ENCODE data around the gene ATP5PD.
"Not testable (repeated sequence)": the region's sequence is repeated elsewhere in the genome, so short reads cannot be mapped to it uniquely, and the experiment has no call there.

ATP5PD gene

DNA sequence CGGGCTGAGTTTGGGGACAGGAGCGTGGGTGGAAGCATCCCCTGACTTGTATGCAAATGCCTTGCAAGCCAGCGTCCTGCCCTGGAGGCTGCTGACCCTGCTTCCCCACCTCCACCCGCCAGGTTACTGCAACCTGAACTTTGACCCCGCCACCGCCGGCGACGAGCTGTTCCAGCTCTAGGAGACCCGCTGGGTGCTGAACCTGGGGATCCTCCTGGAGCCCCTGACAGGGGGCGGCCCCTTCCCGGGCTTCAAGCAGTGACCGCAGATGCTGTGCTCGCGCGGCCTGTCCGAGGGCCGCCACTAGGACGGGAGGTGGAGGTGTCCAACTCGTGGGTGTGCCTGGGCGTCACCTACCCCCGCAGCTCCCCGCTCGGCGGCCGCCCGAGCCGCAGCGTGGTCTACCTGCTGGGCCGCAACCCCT lies 30.3 kb upstream of the ATP5PD start:
- no peak for DNase-seq

DNA sequence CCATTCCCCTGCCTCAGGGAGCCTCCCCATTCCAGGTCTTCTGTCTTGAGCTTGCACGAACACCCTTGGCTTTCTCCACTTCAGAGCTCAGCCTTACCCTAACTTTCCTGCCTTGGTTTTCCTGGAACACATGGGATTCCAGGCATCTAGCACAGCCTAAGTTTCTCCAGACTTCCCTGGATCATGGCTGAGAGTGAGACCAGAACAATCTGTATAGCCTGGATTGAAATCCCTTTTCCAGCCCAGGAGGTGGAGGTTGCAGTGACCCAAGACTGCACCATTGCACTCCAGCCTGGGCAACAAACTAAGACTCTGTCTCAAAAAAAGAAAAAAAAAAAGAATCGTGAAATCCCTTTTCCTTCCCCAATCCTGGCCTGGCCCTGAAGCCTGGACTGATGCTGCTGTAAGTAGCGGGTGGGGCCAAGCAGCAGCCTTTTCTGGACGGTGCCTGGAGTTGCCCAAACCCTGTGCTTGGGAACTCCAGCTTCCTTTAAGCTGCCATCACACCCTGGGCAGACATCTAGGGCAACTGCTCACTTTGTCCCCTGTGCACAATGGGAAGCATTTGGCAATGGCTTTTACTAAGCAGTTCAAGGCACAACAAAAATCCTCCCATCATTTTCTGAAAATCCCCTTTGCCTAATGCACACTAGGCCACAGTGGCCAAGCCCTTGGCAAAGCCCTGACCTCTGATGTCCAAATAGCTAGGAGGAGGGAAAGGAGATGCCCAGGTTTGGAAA lies 29.0 kb upstream of the ATP5PD start:
- DNase-seq: no peak

DNA sequence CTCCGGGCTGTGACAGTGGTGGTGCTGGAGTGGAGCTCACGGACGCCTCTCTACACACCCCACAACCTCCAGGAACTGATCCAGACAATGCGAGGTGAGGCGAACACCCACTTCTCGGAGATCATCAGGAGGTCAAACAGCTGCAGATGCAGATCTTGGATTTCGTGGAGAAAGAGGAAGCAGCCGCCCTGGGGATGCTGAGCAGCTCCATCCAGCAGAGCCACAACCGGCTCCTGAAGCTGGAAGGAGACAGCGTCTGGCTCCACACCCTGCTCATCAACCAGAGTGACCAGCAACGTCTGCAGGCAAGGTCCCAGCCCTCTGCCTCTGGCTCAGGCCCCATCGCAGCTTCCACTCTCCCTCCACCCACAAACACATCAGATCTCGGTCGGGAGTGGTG lies 27.8 kb upstream of the ATP5PD start:
- no peak for DNase-seq

DNA sequence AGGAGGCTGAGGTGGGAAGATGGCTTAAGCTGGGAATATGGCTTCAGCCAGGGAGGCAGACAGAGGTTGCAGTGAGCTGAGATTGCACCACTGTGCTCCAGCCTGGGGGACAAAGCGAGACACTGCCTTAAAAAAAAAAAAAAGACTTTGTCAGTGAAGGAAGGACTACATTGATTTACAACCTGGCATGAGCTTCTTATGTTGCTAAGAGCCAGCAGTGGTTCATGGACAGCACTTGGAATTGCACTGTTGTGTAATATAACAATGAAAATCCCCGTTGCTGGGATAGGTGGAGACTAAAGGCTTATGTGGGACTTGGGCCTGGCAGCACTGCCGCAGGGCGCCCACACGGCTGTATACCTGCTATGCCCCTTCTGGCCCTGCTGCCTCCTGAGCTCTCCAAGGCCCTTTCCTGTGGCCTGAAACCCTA lies 26.9 kb upstream of the ATP5PD start:
- no peak for DNase-seq

DNA sequence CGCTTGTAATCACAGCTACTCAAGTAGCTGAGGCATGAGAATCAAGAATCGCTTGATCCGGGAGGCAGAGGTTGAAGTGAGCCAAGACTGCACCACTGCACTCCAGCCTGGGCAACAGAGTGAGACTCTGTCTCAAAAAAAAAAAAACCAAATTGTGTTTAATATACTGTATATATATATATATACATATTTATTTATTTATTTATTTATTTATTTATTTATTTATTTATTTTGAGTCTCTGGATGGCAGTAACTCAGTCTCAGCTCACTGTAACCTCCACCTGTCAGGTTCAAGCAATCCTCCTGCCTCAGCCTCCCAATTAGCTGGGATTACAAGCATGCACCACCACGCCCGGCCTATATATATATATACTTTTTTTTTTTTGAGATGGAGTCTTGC lies 26.1 kb upstream of the ATP5PD start:
- DNase-seq: not testable (repeated sequence)

DNA sequence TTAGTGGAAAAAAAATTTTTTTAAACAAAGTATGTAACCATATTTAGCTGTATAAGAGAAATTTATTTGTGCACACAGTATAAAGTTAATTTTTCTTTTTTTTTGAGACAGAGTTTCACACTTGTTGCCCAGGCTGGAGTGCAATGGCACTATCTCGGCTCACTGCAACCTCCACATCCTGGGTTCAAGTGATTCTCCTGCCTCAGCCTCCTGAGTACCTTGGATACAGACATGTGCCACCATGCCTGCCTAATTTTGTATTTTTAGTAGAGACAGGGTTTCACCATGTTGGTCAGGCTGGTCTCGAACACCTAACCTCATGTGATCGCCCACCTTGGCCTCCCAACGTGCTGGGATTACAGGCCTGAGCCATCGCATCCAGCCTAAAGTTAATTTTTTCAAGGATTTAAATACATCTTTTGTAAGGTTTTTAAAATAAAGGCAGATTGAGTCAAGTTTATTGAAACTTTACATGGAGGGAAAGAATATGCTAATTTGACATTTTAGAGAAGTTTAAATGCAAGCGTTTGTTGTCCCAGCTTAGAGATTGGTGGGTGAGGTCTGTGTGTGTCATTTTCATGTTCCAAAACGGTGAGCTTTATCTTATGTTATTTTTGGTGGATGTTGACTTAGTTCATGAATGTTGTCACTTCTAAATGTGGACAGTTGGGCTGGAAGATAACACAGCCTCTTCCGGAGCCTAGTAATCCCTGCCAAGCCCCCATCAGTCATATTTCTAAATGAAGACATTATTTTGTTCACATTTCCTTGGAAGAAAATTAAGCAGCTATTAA lies 24.9 kb upstream of the ATP5PD start:
- not testable (repeated sequence) for DNase-seq

DNA sequence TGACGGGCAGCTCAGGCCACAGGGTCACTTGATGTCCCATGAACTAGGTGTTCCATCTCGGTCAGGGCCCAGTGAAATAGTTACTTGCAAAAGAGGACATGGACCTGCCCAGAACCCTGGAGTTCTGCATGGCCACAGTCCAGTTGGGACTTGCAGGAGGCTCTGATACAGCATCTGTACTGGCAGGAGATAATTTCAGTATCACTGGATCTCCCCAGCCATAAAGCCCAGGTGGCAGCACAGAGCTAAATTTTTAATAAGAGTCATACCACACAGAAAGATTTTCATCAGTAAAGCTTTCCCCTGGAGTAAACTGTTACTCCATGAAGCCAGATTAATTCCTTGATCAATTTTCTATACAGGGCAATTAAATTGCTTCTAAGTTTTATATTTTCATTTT lies 23.0 kb upstream of the ATP5PD start:
- DNase-seq: no peak

DNA sequence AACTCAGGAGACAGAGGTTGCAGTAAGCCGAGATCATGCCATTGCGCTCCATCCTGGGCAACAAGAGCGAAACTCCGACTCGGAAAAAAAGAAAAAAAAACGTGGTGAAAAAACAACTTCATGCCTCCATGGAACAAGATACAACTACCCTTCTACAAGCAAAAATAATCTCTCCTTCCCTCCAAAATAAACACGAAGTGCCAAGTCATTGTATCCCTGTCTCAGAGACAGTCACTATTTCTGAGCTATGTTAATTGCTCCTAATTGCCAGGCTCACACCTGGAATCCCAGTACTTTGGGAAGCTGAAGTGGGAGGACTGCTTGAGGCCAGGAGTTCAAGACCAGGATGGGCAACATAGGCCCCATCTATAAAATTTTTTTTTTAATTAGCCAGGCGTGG lies 22.0 kb upstream of the ATP5PD start:
- DNase-seq: no peak

DNA sequence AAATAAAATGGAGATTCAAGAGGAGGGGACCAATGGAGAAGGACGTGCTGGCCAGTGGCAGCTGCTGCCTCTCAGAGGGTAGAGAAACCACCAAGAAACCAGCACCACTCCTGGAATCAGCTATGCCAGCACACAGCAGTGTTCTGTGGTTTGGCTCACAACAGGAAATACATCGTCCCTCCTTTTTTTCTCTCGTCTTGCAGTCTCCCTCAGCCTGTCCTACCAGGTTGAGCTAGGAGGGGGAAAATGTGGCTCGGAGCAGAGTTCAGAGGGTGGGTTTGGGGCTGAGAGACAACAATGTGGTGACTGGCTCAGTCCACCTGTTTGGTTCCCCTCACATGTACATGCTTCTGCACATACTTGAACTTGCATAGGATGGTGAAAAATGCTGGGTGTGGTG lies 21.1 kb upstream of the ATP5PD start:
- no peak for DNase-seq

DNA sequence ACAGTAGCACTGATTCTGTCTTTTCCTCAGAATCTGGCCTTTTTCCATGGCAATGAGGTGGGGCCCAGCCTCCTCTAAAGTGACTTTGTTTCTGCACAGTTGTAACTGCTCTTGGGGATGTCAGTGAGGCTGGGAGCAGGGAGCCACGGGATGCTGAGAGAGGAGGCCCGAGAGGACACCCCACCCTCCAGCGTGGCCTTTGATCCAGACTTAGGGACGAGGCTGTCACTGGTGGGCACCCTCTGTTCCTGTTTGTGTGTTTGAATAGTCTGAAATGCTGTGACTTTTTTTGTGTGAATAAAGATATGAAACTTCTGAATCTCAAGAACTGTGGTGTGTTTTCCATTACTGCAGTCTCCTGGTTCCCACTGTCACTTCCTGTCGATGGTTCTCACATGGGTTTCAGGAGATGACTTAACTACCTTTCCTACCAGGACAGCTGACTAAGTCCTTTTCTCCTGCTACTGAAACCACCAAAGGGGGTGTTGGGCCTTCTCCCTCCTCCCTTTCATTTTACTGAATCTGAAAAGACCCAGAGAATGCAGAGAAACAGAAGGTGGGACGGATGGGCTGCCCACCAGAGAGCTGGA lies 18.9 kb upstream of the ATP5PD start:
- DNase-seq: no peak

DNA sequence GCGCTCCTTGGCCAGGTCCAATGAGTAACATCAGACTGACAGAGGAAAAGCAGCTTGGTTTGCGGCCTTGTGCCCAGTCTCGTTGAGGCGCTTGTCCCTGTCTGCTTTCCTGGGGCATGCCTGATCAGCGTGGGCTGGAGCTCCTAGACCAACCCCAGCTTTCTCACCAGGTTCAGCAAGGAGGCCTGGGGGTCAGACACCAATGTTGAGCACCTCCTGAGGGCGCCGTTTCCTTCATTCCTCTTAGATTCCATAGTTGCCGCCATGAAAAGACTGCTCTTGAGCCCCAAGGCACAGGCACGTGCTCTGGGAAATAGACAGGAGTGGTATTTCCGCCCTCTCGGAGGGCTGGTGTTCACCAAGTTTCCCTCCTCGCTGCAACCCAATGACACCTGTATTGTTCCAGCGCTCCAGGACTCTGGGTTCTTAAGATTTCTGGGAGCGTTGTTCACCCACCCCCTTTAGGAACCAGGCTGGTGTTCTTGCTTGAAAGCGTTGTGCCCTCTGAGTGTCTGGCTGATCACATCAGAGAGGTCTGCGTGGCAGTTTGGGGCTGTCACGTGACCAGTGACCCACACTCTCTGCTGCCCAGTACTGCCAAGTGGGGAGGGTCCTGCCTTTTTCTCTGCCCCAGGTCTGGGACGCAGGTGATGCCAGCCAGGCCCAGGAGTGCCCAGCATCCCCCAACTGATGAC lies 18.2 kb upstream of the ATP5PD start:
- DNase-seq: no peak

DNA sequence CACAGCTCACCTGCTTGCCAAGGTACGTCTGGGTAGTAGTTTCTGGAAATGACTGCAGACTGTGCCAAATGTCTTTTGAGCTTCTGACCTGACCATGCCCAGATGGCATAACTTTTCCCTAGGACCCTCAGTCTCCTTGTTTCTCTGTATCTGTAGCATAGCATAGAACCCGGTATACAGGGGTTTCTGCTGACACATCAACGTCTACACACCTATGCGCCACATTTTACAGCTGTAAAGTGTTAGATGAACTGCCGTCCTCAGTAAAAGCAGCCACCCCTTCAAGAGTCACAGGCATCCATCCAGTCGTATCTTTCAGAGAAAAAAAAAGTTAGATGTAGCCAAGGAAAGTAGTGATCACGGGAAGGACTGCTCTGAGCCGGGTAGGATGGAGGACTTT lies 17.7 kb upstream of the ATP5PD start:
- no peak for DNase-seq

DNA sequence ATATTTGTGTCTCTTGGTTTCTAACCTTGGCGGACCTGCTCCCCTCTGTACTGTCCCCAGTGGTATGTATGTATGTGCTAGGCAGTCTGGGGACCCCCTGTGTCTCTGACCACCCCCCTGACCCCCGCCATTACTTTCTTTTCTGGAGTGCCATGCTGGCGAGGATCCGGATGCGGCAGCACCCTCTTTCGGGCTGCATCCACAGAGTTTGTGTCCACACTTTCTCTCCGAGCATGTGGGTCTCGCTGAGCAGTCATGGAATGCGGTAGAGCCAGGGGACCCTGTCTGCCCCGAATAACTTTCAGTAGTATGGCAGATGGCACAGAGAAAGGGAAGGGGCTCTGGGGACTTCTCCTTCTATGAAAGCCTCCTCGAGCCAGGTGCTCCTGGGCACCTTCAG lies 17.3 kb upstream of the ATP5PD start:
- no peak for DNase-seq

DNA sequence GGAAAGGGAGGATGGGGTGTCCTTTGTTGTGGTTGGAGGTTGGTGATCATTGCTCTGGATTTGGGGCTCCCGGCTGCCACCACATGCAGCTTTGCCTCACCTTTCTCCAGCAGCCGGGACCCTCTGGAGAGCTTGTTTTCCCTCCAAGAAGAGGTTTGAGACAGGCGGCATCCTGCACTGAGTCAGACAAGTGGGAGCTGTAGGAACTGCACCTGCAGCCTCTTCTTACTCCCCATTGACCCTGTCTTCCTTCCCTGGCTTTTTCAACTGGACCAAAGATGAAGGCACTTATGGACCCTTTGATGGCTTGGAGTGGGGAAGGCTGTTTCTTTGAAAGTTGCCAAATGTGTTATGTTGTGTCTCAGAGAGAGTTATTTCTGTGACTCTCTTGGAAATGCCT lies 16.9 kb upstream of the ATP5PD start:
- no peak for DNase-seq

DNA sequence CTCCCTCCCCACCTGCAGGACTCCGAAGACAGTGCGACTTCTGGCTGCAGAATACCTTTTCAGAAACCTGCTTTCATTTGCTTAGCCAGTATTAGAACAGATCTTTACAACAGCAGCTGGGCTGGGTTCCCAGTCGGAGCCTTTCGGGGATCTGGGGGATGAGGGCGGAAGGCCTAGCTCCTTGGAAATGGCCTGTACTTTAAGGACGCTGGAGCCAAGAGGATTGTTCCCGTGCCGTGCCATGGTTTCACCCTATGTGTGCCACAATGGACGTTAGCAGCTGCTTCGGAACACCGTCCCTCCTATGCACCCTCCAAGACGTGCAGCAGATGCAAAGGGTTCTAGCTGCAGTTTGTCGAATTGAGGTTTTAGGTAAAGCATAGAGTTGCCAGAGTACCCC lies 16.4 kb upstream of the ATP5PD start:
- no peak for DNase-seq

DNA sequence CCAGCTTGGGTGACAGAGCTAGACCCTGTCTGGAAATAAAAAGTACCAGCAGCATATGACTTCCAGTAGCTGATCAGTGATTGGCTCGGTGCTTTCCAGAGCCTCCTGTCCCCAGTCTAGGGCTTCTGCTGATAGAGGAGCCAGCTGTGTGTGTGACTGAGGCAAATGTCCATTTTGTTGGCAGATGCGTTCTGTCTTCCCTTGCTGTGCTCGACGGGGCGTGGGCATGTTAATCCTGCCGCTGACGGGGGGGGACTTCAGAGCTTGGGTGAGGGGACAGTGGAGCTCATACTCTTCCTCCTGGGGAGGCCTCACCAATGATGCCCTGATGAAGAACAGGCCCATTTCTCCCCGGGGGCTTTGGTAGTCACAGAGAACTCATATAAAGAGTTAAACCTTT lies 14.8 kb upstream of the ATP5PD start:
- no peak for DNase-seq

DNA sequence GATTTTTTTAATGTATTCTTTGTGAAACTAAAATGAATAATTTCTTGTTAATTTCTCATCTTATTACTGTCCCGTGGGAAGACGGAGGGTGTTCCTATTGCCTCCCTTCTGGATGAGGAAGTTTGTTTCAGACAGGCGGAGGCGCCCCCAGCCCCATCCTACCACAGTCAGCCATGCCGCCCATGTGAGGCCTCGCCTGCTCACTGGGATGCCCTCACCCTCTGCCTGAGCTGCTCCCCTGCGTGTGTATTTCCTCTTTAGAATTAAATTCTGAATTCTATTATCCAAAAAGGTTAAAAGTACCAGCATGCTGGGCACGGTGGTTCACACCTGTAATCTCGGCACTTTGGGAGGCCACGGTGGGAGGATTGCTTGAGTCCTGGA lies 14.3 kb upstream of the ATP5PD start:
- no peak for DNase-seq

DNA sequence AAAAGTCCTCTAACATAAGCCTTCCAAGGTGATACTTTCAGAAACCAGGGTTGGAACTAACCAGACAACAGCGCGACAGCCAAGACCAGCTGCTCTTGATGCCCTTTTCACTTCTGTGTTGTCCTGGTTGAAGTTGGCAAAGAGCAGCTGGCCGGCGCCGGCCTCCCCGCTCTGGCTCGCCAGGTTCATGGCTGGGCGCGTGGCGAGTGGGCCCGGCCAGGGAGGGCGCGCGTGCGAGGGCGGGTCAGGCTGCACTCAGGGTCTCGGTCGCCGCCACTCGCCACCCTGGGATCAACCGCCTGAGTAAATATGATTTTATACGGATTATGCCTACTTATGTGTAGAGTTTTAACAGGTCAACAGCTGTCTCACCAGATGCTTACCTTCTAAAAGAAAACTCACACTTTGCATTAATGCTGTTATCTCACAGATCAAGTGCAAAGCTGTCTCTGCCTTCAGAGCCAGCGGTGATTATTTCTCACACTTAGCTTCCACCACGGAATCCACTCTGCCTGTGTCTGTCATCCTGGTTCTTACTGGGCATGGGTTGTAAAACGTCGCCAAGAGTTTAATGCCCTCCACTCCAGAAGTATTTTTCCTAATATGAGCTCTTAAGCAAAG lies 13.8 kb upstream of the ATP5PD start:
- DNase-seq: no peak

DNA sequence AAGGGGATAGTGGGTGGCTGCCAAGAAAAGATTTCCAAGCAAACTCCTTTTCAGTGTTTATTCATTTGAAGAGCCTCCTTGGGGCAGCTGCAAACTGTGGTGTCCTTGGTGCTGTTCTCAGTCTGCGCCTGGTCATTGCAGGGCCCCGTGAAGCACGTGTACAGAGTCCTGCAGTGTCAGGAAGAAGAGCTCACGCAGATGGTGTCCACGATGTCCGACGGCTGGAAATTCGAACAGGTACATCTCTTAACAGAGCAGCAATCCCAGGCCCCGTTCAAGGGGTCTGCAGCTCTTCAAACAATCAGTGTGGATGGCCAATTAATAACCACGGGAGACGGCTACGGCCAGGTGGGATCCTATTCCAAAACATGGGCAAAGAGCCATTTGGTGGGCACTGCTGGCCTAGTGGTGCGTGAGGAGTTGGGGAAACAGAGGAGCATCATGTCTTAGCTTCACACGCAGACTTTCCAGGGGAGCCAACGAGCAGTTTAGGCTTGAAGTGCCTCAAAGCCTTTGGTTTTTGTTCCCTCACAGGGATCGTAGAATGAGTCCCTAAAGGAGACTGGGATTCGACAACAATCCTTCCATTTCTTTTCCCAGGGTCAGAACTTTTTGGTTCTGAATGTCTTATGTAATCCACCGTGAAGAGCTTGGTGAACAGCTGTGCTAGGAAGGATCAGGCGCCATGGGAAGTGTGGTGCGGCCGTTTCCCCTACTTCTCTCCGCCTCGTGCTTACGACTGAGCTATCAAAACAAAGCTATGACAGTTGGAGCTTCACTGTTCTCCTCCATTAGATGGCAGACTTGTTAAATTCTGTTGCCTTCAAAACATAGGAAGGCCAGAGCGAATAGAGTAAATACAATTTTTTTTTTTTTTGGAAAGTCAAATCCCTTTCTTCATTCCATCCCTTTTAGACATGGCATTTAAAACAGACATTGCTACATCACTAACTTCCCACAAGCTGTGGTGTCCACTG lies 12.9 kb upstream of the ATP5PD start:
- DNase-seq: no peak

DNA sequence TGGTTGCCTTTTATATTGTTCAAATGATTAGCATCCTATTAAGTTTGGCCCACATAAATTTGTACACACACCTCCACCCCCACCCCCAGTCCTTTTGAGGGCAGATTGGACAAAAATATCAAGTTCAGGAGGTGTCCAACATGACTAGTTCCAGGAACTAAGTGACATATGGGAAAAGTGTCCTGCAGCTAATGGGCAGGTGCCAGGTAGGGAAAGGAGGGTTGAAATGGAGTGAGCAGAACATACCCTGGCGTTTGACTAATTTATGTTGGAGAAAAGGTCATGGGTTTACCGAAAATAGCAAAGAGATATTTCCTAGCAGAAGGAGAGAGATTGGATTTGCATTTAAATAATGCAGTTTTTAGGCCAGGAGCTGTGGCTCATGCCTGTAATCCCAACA lies 5.2 kb upstream of the ATP5PD start:
- no peak for DNase-seq

DNA sequence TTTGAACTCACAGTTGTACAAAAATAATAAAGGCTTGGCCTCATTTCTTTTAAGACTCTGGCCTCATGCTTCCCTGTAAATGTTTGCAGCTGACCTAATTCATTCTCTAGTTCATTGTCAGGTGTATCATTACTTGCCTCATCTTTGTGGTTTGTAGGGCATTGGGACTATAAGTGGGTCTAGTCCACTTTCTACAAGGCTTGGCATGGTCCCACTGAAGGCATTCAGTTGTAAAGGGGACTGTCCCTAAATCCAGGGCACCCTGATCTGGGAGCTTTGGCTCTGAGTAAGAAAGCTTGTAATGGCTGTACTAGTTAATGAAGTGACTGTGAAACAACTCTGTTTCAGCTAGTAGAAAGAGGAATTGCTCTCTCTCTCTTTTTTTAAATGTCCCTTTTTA lies 2.9 kb upstream of the ATP5PD start:
- DNase-seq: no peak

DNA sequence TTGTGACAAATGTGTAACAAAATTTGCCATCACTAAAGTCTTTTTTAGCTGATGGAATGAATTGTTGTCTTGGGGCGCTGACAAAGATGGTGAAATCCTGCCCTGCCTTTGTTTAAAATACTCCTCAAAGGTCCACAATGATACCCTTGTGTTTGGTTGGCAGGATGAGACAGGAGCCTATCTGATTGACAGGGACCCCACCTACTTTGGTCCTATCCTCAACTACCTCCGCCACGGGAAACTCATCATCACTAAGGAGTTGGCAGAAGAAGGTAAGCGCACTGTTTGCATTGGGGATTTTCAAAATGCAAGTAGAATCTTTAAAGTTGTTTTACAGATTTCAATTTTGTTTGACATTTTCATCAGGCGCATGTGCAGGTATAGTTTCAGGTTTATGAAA lies 2.3 kb upstream of the ATP5PD start:
- DNase-seq: no peak

Data from NCI-H446 treated with DMSO at 0.1 percent for 48 hours (cell line).